ENCODE results near the gene UBR4.
"Not testable (repeated sequence)": the region's sequence is repeated elsewhere in the genome, so short reads cannot be mapped to it uniquely, and the experiment has no call there.

The UBR4 gene

GRCh38 chr1:19187852-19188251 is 22.2 kb downstream of the UBR4 start:
- DNase-seq: no peak

- no peak for DNase-seq
Observed at GRCh38 chr1:19186001-19186400, 24.1 kb downstream of the UBR4 start.

- no peak for DNase-seq
Observed at GRCh38 chr1:19182223-19182622, 27.8 kb downstream of the UBR4 start.

- not testable (repeated sequence) for DNase-seq
Observed at GRCh38 chr1:19180265-19180657, 29.8 kb downstream of the UBR4 start.

GRCh38 chr1:19179597-19180264 is 30.3 kb downstream of the UBR4 start:
- DNase-seq: peak in 1 of 2 experiments; percentile 29

- DNase-seq: no peak
Observed at GRCh38 chr1:19178734-19179398, 31.2 kb downstream of the UBR4 start.

- DNase-seq: no peak
Observed at GRCh38 chr1:19177811-19178210, 32.3 kb downstream of the UBR4 start.

GRCh38 chr1:19169642-19170041 is 40.4 kb downstream of the UBR4 start:
- DNase-seq: no peak

GRCh38 chr1:19167140-19167539 is 42.9 kb downstream of the UBR4 start:
- no peak for DNase-seq

- DNase-seq: no peak
Observed at GRCh38 chr1:19166066-19166465, 44.0 kb downstream of the UBR4 start.

- no peak for DNase-seq
Observed at GRCh38 chr1:19165501-19165900, 44.6 kb downstream of the UBR4 start.

- DNase-seq: no peak
Observed at GRCh38 chr1:19164274-19165015, 45.6 kb downstream of the UBR4 start.

- DNase-seq: no peak
Observed at GRCh38 chr1:19163261-19163660, 46.8 kb downstream of the UBR4 start.

- DNase-seq: no peak
Observed at GRCh38 chr1:19160831-19161230, 49.2 kb downstream of the UBR4 start.

GRCh38 chr1:19157653-19158052 is 52.4 kb downstream of the UBR4 start:
- no peak for DNase-seq

GRCh38 chr1:19156676-19157075 is 53.4 kb downstream of the UBR4 start:
- no peak for DNase-seq

GRCh38 chr1:19154876-19155275 is 55.2 kb downstream of the UBR4 start:
- no peak for DNase-seq

GRCh38 chr1:19153169-19153568 is 56.9 kb downstream of the UBR4 start:
- DNase-seq: no peak

- DNase-seq: no peak
Observed at GRCh38 chr1:19151537-19151936, 58.5 kb downstream of the UBR4 start.

- no peak for DNase-seq
Observed at GRCh38 chr1:19149736-19150135, 60.3 kb downstream of the UBR4 start.

- no peak for DNase-seq
Observed at GRCh38 chr1:19140465-19140864, 69.6 kb downstream of the UBR4 start.

GRCh38 chr1:19139711-19140110 is 70.4 kb downstream of the UBR4 start:
- DNase-seq: no peak

GRCh38 chr1:19138958-19139581 is 71.0 kb downstream of the UBR4 start:
- DNase-seq: no peak

- no peak for DNase-seq
Observed at GRCh38 chr1:19138331-19138730, 71.7 kb downstream of the UBR4 start.

Data from activated T-cell treated with anti-CD3 and anti-CD28 coated beads, Interleukin-2, amount 50 U/mL, for 48 hours (primary cell).